ENCODE measurements around the gene GLT1D1.

GLT1D1 gene

GRCh38 chr12:128856035-128856790 lies 2.9 kb downstream of the GLT1D1 start:
- DNase-seq (ENCODE audit: low read depth): no peak

- DNase-seq (ENCODE audit: low read depth): no peak
Observed at GRCh38 chr12:128856791-128857078, 3.5 kb downstream of the GLT1D1 start.

GRCh38 chr12:128857133-128857763 lies 4.0 kb downstream of the GLT1D1 start:
- no peak for DNase-seq (ENCODE audit: low read depth)

- no peak for DNase-seq (ENCODE audit: low read depth)
Observed at GRCh38 chr12:128859311-128859710, 6.0 kb downstream of the GLT1D1 start.

GRCh38 chr12:128861226-128862016 lies 8.1 kb downstream of the GLT1D1 start:
- no peak for DNase-seq (ENCODE audit: low read depth)

- DNase-seq (ENCODE audit: low read depth): no peak
Observed at GRCh38 chr12:128863957-128864356, 10.7 kb downstream of the GLT1D1 start.

GRCh38 chr12:128864516-128865186 lies 11.4 kb downstream of the GLT1D1 start:
- DNase-seq (ENCODE audit: low read depth): no peak

- DNase-seq (ENCODE audit: low read depth): no peak
Observed at GRCh38 chr12:128867466-128867865, 14.2 kb downstream of the GLT1D1 start.

- no peak for DNase-seq (ENCODE audit: low read depth)
Observed at GRCh38 chr12:128871516-128871892, 18.2 kb downstream of the GLT1D1 start.

GRCh38 chr12:128872303-128872702 lies 19.0 kb downstream of the GLT1D1 start:
- DNase-seq (ENCODE audit: low read depth): no peak

GRCh38 chr12:128876559-128876958 lies 23.3 kb downstream of the GLT1D1 start:
- no peak for DNase-seq (ENCODE audit: low read depth)

- DNase-seq (ENCODE audit: low read depth): no peak
Observed at GRCh38 chr12:128879898-128880764, 26.9 kb downstream of the GLT1D1 start.

GRCh38 chr12:128891856-128892255 lies 38.6 kb downstream of the GLT1D1 start:
- DNase-seq (ENCODE audit: low read depth): no peak

GRCh38 chr12:128903236-128903635 lies 50.0 kb downstream of the GLT1D1 start:
- no peak for DNase-seq (ENCODE audit: low read depth)

- DNase-seq (ENCODE audit: low read depth): no peak
Observed at GRCh38 chr12:128905003-128905544, 51.8 kb downstream of the GLT1D1 start.

- no peak for DNase-seq (ENCODE audit: low read depth)
Observed at GRCh38 chr12:128906485-128907137, 53.3 kb downstream of the GLT1D1 start.

GRCh38 chr12:128908254-128908653 lies 55.0 kb downstream of the GLT1D1 start:
- DNase-seq (ENCODE audit: low read depth): no peak

GRCh38 chr12:128909653-128910052 lies 56.4 kb downstream of the GLT1D1 start:
- no peak for DNase-seq (ENCODE audit: low read depth)

- DNase-seq (ENCODE audit: low read depth): no peak
Observed at GRCh38 chr12:128910629-128911028, 57.4 kb downstream of the GLT1D1 start.

- no peak for DNase-seq (ENCODE audit: low read depth)
Observed at GRCh38 chr12:128911861-128912260, 58.6 kb downstream of the GLT1D1 start.
